ENCODE data around the gene ZNRF4. TPM values are rescaled to one million over a fixed set of nuclear protein-coding genes. Genes with fewer than 3 reads are reported as not detected.
"Not testable (repeated sequence)": the region's sequence is repeated elsewhere in the genome, so short reads cannot be mapped to it uniquely, and the experiment has no call there.

ZNRF4 gene
- total RNA-seq, 2 donors from 2014 or later, result not detected

GRCh38 chr19:5472286-5472685 lies 17.1 kb downstream of the ZNRF4 start:
- Mint-ChIP-seq H3K4me1 (ENCODE audit: low read depth in 2 of 2) (no peaks in the 10 kb centered on the region), H3K4me3 (no peak overlapping the region), H3K36me3 (no peaks in the 10 kb centered on the region), H3K27ac (no peak overlapping the region), H3K9me3 (no peaks in the 10 kb centered on the region), H3K27me3 (peaks cover 3 to 7% of the 10 kb centered on the region in 2 donors)
- DNase-seq (ENCODE audit: low spot score) (no peak), ATAC-seq (no peak)

DNA sequence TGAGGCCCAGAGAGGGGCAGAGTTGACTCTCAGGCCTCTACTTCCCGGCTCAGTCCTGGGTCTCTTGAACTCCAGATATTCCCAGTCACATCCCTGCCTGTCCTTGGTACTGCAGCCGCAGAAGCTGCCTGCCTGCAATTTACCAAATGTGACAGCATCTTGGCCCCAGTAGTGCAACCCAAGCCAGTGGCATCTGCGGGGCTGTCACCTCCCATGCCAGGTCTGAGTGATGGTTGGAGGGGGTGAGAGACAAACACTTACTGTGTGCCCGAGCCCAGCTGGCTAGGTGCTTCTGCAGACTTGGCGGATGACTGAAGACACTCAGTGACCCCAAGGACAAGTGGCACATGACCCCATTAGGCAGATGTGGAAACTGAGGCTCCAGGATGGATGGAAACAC lies 18.4 kb downstream of the ZNRF4 start:
- Mint-ChIP-seq H3K36me3 (no peaks in the 10 kb centered on the region), H3K9me3 (no peaks in the 10 kb centered on the region), H3K4me1 (ENCODE audit: low read depth in 2 of 2) (no peaks in the 10 kb centered on the region), H3K27me3 (peaks cover 11 to 12% of the 10 kb centered on the region in 2 donors), H3K27ac (no peak overlapping the region), H3K4me3 (no peak overlapping the region)
- DNase-seq (ENCODE audit: low spot score), result no peak
- no peak for ATAC-seq

DNA sequence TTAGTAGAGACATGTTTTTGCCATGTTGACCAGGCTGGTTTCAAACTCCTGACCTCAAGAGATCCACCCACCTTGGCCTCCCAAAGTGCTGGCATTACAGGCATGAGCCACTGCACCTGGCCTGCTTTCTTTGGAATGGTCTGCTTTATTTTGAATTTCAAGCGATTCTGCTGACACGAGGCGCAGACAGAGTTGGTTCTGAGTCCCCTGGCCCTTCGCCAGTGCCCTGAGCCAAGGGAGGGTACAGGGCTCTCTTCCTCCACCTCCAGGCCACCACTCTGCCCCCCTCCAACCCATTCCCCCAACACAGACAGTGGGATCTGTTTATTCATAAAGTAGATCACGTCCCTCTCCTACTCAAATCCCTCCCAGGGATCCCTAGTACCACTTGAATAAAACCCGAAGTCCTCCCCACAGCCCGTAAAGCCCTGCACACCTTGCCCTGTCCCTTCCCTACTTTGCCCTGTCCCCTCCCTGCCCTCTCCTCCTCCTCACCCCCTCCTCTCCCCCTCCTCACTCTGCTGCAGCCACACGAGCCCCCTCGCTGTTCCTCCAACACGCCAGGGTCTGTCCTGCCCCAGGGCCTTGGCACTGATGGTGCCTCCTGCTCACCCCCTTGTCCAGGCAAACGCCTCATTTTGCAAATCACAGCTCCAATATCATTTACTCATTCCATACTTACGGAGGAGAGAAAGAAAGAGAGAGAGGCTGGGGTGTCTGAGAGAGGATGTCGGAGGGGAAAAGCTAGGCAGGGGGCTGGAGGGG lies 22.4 kb downstream of the ZNRF4 start:
- Mint-ChIP-seq H3K4me3 (no peak overlapping the region), H3K9me3 (no peaks in the 10 kb centered on the region), H3K4me1 (ENCODE audit: low read depth in 2 of 2) (peaks cover 0 to 2% of the 10 kb centered on the region in 2 donors), H3K27ac (no peak overlapping the region), H3K27me3 (peaks cover 30 to 35% of the 10 kb centered on the region in 2 donors), H3K36me3 (no peaks in the 10 kb centered on the region)
- DNase-seq (ENCODE audit: low spot score), result no peak
- no peak for ATAC-seq

- ATAC-seq, result no peak
- H3K9me3 Mint-ChIP-seq, result no peaks in the 10 kb centered on the region
- no peak overlapping the region for H3K27ac Mint-ChIP-seq
- H3K36me3 Mint-ChIP-seq, result no peaks in the 10 kb centered on the region
- H3K4me3 Mint-ChIP-seq, result no peak overlapping the region
- no peak for DNase-seq (ENCODE audit: low spot score)
- peaks cover 31 to 38% of the 10 kb centered on the region in 2 donors for H3K27me3 Mint-ChIP-seq
- peaks cover 0 to 2% of the 10 kb centered on the region in 2 donors for H3K4me1 Mint-ChIP-seq (ENCODE audit: low read depth in 2 of 2)
Measured at GRCh38 chr19:5478241-5478924, 23.2 kb downstream of the ZNRF4 start.

DNA sequence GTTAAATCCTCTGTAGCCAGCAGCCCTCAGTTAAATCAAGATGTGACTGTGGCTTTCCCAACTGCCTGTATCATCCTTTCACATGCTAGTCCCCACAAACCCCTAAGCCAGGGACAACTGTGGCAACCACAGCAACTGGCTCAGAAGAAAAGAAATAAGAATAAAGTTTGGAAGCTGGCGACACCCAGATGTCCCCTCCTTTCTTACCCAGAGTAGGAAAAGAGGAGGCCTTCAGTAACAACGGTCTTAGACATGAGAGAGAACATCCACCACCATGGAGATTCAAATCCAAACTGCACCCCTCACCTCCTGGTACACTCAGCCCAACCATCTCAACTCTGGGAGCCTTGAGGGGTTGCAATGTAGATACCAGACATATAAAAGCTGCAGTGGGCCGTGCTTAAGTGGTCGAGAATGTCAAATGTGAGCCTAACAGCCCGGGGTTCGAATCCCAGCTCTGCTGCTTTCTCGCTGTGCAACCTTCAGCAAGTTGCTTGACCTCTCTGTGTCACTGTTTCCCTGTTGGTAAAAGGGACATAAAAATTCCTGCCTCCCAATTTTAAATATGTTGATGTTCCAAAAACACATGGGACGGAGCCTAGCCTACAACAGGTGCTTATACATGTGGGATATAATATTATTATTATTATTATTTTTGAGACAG lies 23.8 kb downstream of the ZNRF4 start:
- Mint-ChIP-seq H3K27me3 (peaks cover 31 to 38% of the 10 kb centered on the region in 2 donors), H3K4me1 (ENCODE audit: low read depth in 2 of 2) (peaks cover 0 to 2% of the 10 kb centered on the region in 2 donors), H3K9me3 (no peaks in the 10 kb centered on the region), H3K4me3 (no peak overlapping the region), H3K36me3 (no peaks in the 10 kb centered on the region), H3K27ac (no peak overlapping the region)
- no peak for DNase-seq (ENCODE audit: low spot score)
- no peak for ATAC-seq

DNA sequence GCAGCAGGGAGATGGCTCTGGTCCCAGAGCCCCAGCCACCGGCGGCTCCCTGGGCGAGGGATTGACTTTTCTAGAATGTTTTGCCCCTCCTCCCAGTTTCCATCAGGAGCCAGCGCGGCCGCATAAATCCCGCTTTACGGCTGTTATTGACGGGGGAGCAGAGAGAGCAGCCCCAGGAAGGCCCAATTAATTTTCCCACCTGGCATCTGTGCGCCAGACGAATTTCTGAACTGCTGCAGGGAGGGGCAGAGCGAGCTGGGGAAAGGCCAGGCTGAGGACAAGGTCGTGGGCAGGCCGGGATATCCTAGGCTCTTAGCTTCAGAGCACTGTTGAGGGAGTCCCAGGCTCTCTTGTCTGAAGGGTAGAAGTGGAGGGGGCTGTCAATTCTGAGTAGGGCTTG lies 24.7 kb downstream of the ZNRF4 start:
- no peak for DNase-seq (ENCODE audit: low spot score)
- peaks cover 28 to 35% of the 10 kb centered on the region in 2 donors for H3K27me3 Mint-ChIP-seq
- no peak overlapping the region for H3K27ac Mint-ChIP-seq
- no peaks in the 10 kb centered on the region for H3K9me3 Mint-ChIP-seq
- H3K36me3 Mint-ChIP-seq, result no peaks in the 10 kb centered on the region
- no peak overlapping the region for H3K4me3 Mint-ChIP-seq
- peaks cover 0 to 2% of the 10 kb centered on the region in 2 donors for H3K4me1 Mint-ChIP-seq (ENCODE audit: low read depth in 2 of 2)
- ATAC-seq, result no peak

DNA sequence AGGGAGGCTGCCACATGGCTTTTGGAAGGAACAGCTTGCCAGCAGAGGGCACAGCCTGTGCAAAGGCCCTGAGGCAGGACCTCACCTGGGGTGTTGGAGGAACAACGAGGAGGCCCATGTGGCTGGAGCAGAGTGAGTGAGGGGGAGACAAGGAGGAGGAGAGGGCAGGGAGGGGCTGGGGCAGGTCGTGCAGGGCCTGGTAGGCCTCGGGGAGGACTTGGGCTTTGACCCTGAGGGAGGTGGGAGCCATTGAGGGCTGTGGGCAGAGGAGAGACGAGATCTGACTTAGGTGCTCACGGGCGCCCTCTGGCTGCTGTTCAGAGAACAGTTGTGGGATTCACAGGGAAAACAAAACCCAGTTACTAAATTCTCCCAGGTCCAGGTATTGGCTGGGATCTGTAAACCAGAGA lies 25.2 kb downstream of the ZNRF4 start:
- Mint-ChIP-seq H3K27me3 (peaks cover 33 to 38% of the 10 kb centered on the region in 2 donors), H3K4me1 (ENCODE audit: low read depth in 2 of 2) (peaks cover 0 to 2% of the 10 kb centered on the region in 2 donors), H3K27ac (no peak overlapping the region), H3K9me3 (no peaks in the 10 kb centered on the region), H3K4me3 (no peak overlapping the region), H3K36me3 (no peaks in the 10 kb centered on the region)
- ATAC-seq (no peak), DNase-seq (ENCODE audit: low spot score) (no peak)

- H3K27ac Mint-ChIP-seq, result no peak overlapping the region
- no peaks in the 10 kb centered on the region for H3K36me3 Mint-ChIP-seq
- H3K27me3 Mint-ChIP-seq, result peaks cover 34 to 39% of the 10 kb centered on the region in 2 donors
- no peak for ATAC-seq
- no peak for DNase-seq (ENCODE audit: low spot score)
- no peaks in the 10 kb centered on the region for H3K9me3 Mint-ChIP-seq
- H3K4me3 Mint-ChIP-seq, result no peak overlapping the region
- peaks cover 0 to 2% of the 10 kb centered on the region in 2 donors for H3K4me1 Mint-ChIP-seq (ENCODE audit: low read depth in 2 of 2)
Measured at GRCh38 chr19:5481957-5482356, 26.7 kb downstream of the ZNRF4 start.

DNA sequence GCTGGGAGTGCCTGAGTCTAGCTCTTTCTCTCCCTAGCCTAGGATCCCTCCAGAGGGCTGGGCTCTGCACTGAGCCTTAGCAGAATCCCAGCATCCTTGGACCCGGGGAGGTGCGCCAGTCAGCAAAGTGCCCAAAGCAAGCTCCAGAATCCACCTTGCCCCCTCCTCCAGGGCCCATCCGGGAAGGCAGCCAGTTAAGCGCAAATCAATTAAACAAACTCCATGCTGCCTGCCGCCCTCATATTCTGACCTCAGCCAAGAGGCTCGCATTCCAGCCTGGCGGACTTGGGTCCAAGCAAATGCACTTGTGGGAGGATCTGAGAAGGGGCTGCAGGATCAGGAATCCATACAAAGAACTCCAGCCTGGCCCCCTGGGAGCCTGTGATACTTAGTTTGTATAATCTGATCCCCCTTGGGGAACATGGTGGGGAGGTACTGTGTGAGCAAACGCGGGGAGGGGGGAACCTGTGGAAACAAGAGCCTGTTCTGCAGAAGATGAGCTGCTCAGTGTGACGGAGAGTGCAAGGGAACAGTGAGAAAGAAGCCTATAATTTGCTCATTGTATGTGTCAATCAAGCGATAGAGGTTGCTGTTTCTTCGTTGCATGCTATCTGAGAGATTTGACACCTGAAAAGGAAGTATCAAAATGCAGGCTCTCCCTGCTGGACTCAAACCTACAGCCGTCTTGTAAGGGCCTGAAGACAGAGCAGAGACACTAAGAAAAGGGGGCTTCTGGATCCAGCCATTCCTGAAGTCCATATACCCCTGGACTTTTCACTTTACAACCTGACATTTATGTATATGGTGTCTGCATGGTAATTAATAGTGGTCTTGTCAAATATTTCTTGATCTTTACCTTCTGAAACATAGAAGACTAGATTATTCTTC lies 29.4 kb downstream of the ZNRF4 start:
- ATAC-seq (no peak), DNase-seq (ENCODE audit: low spot score) (no peak)
- Mint-ChIP-seq H3K36me3 (no peaks in the 10 kb centered on the region), H3K4me3 (no peak overlapping the region), H3K4me1 (ENCODE audit: low read depth in 2 of 2) (peaks cover 0 to 2% of the 10 kb centered on the region in 2 donors), H3K27ac (no peak overlapping the region), H3K27me3 (peaks cover 25 to 30% of the 10 kb centered on the region in 2 donors), H3K9me3 (no peaks in the 10 kb centered on the region)

DNA sequence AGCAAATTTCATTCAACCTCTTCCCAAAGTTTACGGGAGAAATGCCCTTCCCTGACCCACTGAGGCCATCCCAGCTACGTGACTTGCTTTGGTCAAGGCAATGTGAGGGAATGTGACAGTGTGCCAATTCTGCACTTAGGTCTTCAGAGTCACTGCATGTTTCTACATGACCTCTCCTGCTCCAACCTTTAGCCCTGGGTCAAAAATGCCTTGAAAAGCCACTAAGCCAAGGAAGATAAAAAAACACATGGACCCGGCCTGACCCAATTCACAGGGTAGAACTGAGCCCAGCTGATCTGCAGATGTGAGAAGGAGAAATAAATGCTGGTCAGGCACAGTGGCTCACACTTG lies 30.0 kb downstream of the ZNRF4 start:
- peaks cover 27 to 32% of the 10 kb centered on the region in 2 donors for H3K27me3 Mint-ChIP-seq
- ATAC-seq (no peak), DNase-seq (ENCODE audit: low spot score) (no peak)
- no peak overlapping the region for H3K27ac Mint-ChIP-seq
- H3K4me3 Mint-ChIP-seq, result no peak overlapping the region
- no peaks in the 10 kb centered on the region for H3K36me3 Mint-ChIP-seq
- H3K4me1 Mint-ChIP-seq (ENCODE audit: low read depth in 2 of 2), result no peaks in the 10 kb centered on the region
- no peaks in the 10 kb centered on the region for H3K9me3 Mint-ChIP-seq

- DNase-seq (ENCODE audit: low spot score); H3K27ac Mint-ChIP-seq; H3K36me3 Mint-ChIP-seq; H3K9me3 Mint-ChIP-seq; ATAC-seq; H3K4me3 Mint-ChIP-seq; H3K4me1 Mint-ChIP-seq (ENCODE audit: low read depth in 2 of 2): not testable (repeated sequence)
- peaks cover 30 to 31% of the 10 kb centered on the region in 2 donors for H3K27me3 Mint-ChIP-seq
Measured at GRCh38 chr19:5485658-5486057, 30.4 kb downstream of the ZNRF4 start.

GRCh38 chr19:5487222-5487621 lies 32.0 kb downstream of the ZNRF4 start:
- Mint-ChIP-seq H3K4me3 (no peak overlapping the region), H3K27me3 (peaks cover 25 to 27% of the 10 kb centered on the region in 2 donors), H3K9me3 (no peaks in the 10 kb centered on the region), H3K27ac (no peak overlapping the region), H3K36me3 (no peaks in the 10 kb centered on the region), H3K4me1 (ENCODE audit: low read depth in 2 of 2) (no peaks in the 10 kb centered on the region)
- no peak for ATAC-seq
- no peak for DNase-seq (ENCODE audit: low spot score)

DNA sequence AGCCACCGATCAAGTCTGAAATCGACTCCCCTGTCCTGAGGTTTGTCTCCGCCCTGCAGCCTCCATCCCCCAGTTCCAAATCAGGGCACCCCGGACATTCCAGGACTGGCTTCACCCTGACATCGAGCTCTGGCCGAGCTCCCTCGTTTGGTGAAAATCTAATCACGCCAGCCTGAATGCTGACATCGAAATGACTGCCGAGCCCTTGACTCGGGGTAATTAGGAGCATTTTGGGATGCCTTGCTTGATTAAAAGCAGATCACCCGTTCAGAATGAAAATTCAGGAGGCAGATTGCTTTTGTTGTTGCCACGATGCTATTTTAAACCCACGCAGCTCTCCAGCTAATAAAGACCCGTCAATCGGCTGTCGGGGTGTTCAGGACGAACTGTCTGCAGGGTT lies 34.3 kb downstream of the ZNRF4 start:
- Mint-ChIP-seq H3K9me3 (no peaks in the 10 kb centered on the region), H3K27ac (no peak overlapping the region), H3K36me3 (no peaks in the 10 kb centered on the region), H3K4me3 (no peak overlapping the region), H3K4me1 (ENCODE audit: low read depth in 2 of 2) (no peaks in the 10 kb centered on the region), H3K27me3 (peaks cover 23 to 30% of the 10 kb centered on the region in 2 donors)
- DNase-seq (ENCODE audit: low spot score), result no peak
- no peak for ATAC-seq

Measured in natural killer cell treated with Interleukin-12 subunit alpha and Interleukin-12 subunit beta and Interleukin-15 and Interleukin-18, amount 100 ng/mL, for 72 hours (primary cell).